ENCODE results near the gene LITAFD.

LITAFD gene

DNA sequence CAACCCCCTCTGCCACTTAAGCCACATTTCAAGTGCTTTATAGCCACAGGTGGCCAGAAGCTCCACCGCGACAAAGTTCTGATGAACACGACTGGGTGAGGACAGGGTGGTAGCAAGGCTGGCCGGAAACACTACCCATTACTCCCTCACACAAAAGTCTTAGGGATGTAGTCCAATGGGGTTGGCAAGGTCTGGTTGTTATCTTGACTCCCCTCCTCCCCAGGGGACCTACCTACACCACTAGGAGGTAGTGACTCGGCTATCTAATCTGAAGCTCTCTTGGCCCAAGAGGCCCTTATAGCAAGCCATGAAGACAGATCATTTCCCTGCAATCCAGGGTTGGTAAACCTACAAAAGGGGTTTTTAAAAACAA is 8.4 kb downstream of the LITAFD start:
- Histone ChIP-seq H4K91ac (ENCODE audit: low read depth, low read length, poor library complexity) (no peak overlapping the region), H3K14ac (ENCODE audit: low read length) (no peak overlapping the region), H2BK120ac (ENCODE audit: low read depth, low read length) (no peak overlapping the region), H3K27me3 (ENCODE audit: control insufficient read depth in 3 of 3, insufficient read depth in 3 of 3, low read depth in 1 of 3, low read length in 3 of 3) (no peaks in the 10 kb centered on the region), H3K9me3 (replicated peaks in 1 of 2; ENCODE audit: control insufficient read depth in 2 of 2, insufficient read depth in 1 of 2, low read depth in 1 of 2, low read length in 2 of 2) (peaks cover 0 to 3% of the 10 kb centered on the region in 2 donors), H2BK5ac (ENCODE audit: low read length) (no peak overlapping the region), H3K4me2 (ENCODE audit: insufficient read depth, low read length, poor library complexity, severe bottlenecking) (no peak overlapping the region), H3K79me1 (ENCODE audit: low read depth, low read length) (no peaks in the 10 kb centered on the region), H3K27ac (replicated peaks; ENCODE audit: low read length) (no peak overlapping the region), H3K36me3 (replicated peaks in 1 of 2; ENCODE audit: control insufficient read depth in 2 of 2, insufficient read depth in 2 of 2, low read length in 2 of 2) (peaks cover 41 to 84% of the 10 kb centered on the region in 2 donors), H3K4me1 (ENCODE audit: control insufficient read depth in 2 of 2, insufficient read depth in 1 of 2, low read depth in 1 of 2, low read length in 2 of 2) (peaks cover 8 to 14% of the 10 kb centered on the region in 2 donors), H2BK15ac (ENCODE audit: low read length) (no peak overlapping the region), H3K4ac (ENCODE audit: low read length) (no peak overlapping the region), H3K9ac (ENCODE audit: low read depth, low read length, poor library complexity) (no peak overlapping the region), H3K4me3 (ENCODE audit: low read length in 2 of 2) (no peak overlapping the region), H2BK12ac (ENCODE audit: low read length) (no peak overlapping the region), H2AK5ac (ENCODE audit: low read depth, low read length) (no peak overlapping the region), H3K23ac (ENCODE audit: low read depth, low read length, poor library complexity) (no peak overlapping the region), H2AFZ (ENCODE audit: low read length) (no peak overlapping the region), H3K18ac (ENCODE audit: low read length) (no peak overlapping the region), H4K8ac (ENCODE audit: low read depth, low read length) (no peak overlapping the region)
- no CpG with 5 or more reads among the region's 5 CpGs for WGBS, 2 donors (ENCODE audit: extremely low coverage in 2 of 2, insufficient read length in 2 of 2, insufficient replicate concordance in 1 of 2)
- DNase-seq (ENCODE audit: low spot score) = no peak

DNA sequence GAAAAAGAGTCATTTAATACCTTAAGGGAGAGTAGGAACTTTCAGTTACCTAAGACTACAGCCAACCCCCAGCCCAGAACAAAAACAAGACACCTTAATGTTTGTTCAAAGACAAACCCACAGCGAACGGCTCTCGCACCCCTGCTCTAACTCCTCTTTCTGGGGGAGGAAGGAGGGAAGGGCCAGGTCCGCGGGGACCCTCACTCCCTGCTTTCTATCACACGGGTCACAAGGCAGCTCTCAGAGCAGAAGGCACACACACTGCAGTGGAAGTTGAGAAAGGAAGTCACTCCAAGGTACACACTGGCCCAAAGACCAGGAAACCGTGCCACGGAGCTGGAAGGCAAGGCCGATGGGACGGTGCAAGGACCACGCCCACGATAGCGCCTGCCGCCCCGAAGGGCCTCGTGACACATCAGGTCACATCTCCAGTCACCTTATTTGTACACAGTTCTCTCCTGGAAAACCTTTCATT is 10.0 kb downstream of the LITAFD start:
- no peak overlapping the region for H3K9ac ChIP-seq (ENCODE audit: low read depth, low read length, poor library complexity)
- H2AK5ac ChIP-seq (ENCODE audit: low read depth, low read length) = no peak overlapping the region
- H3K27me3 ChIP-seq (ENCODE audit: control insufficient read depth in 3 of 3, insufficient read depth in 3 of 3, low read depth in 1 of 3, low read length in 3 of 3) = no peaks in the 10 kb centered on the region
- no CpG with 5 or more reads among the region's 16 CpGs for WGBS, 2 donors (ENCODE audit: extremely low coverage in 2 of 2, insufficient read length in 2 of 2, insufficient replicate concordance in 1 of 2)
- no peak overlapping the region for H2BK12ac ChIP-seq (ENCODE audit: low read length)
- H3K36me3 ChIP-seq (replicated peaks in 1 of 2; ENCODE audit: control insufficient read depth in 2 of 2, insufficient read depth in 2 of 2, low read length in 2 of 2) = peaks cover 49 to 99% of the 10 kb centered on the region in 2 donors
- H2BK120ac ChIP-seq (ENCODE audit: low read depth, low read length) = no peak overlapping the region
- H2BK5ac ChIP-seq (ENCODE audit: low read length) = no peak overlapping the region
- H4K91ac ChIP-seq (ENCODE audit: low read depth, low read length, poor library complexity) = no peak overlapping the region
- H3K18ac ChIP-seq (ENCODE audit: low read length) = no peak overlapping the region
- H4K8ac ChIP-seq (ENCODE audit: low read depth, low read length) = no peak overlapping the region
- H3K9me3 ChIP-seq (replicated peaks in 1 of 2; ENCODE audit: control insufficient read depth in 2 of 2, insufficient read depth in 1 of 2, low read depth in 1 of 2, low read length in 2 of 2) = peaks cover 0 to 2% of the 10 kb centered on the region in 2 donors
- no peak overlapping the region for H2AFZ ChIP-seq (ENCODE audit: low read length)
- no peak for DNase-seq (ENCODE audit: low spot score)
- H3K4ac ChIP-seq (ENCODE audit: low read length) = no peak overlapping the region
- H2BK15ac ChIP-seq (ENCODE audit: low read length) = no peak overlapping the region
- H3K27ac ChIP-seq (replicated peaks; ENCODE audit: low read length) = peak overlapping the region; percentile 25
- H3K14ac ChIP-seq (ENCODE audit: low read length) = no peak overlapping the region
- H3K4me2 ChIP-seq (ENCODE audit: insufficient read depth, low read length, poor library complexity, severe bottlenecking) = no peak overlapping the region
- peak overlapping the region in 1 of 2 donors; percentile 37 for H3K4me3 ChIP-seq (ENCODE audit: low read length in 2 of 2)
- peaks cover 6 to 8% of the 10 kb centered on the region in 2 donors for H3K4me1 ChIP-seq (ENCODE audit: control insufficient read depth in 2 of 2, insufficient read depth in 1 of 2, low read depth in 1 of 2, low read length in 2 of 2)
- peak overlapping the region; percentile 51 for H3K23ac ChIP-seq (ENCODE audit: low read depth, low read length, poor library complexity)
- no peaks in the 10 kb centered on the region for H3K79me1 ChIP-seq (ENCODE audit: low read depth, low read length)

- no peak overlapping the region for H2AFZ ChIP-seq (ENCODE audit: low read length)
- no peak overlapping the region for H3K4me2 ChIP-seq (ENCODE audit: insufficient read depth, low read length, poor library complexity, severe bottlenecking)
- no CpG with 5 or more reads among the region's 9 CpGs for WGBS, 2 donors (ENCODE audit: extremely low coverage in 2 of 2, insufficient read length in 2 of 2, insufficient replicate concordance in 1 of 2)
- no peak overlapping the region for H2BK12ac ChIP-seq (ENCODE audit: low read length)
- no peak overlapping the region for H3K9ac ChIP-seq (ENCODE audit: low read depth, low read length, poor library complexity)
- H2BK120ac ChIP-seq (ENCODE audit: low read depth, low read length) = no peak overlapping the region
- no peak overlapping the region for H3K4me3 ChIP-seq (ENCODE audit: low read length in 2 of 2)
- H2BK15ac ChIP-seq (ENCODE audit: low read length) = no peak overlapping the region
- no peak overlapping the region for H3K23ac ChIP-seq (ENCODE audit: low read depth, low read length, poor library complexity)
- H3K4me1 ChIP-seq (ENCODE audit: control insufficient read depth in 2 of 2, insufficient read depth in 1 of 2, low read depth in 1 of 2, low read length in 2 of 2) = peaks cover 6 to 8% of the 10 kb centered on the region in 2 donors
- H3K79me1 ChIP-seq (ENCODE audit: low read depth, low read length) = no peaks in the 10 kb centered on the region
- no peak overlapping the region for H4K91ac ChIP-seq (ENCODE audit: low read depth, low read length, poor library complexity)
- no peaks in the 10 kb centered on the region for H3K9me3 ChIP-seq (replicated peaks in 1 of 2; ENCODE audit: control insufficient read depth in 2 of 2, insufficient read depth in 1 of 2, low read depth in 1 of 2, low read length in 2 of 2)
- DNase-seq (ENCODE audit: low spot score) = no peak
- H3K36me3 ChIP-seq (replicated peaks in 1 of 2; ENCODE audit: control insufficient read depth in 2 of 2, insufficient read depth in 2 of 2, low read length in 2 of 2) = peaks cover 49 to 99% of the 10 kb centered on the region in 2 donors
- H3K27me3 ChIP-seq (ENCODE audit: control insufficient read depth in 3 of 3, insufficient read depth in 3 of 3, low read depth in 1 of 3, low read length in 3 of 3) = no peaks in the 10 kb centered on the region
- H2BK5ac ChIP-seq (ENCODE audit: low read length) = no peak overlapping the region
- no peak overlapping the region for H2AK5ac ChIP-seq (ENCODE audit: low read depth, low read length)
- H4K8ac ChIP-seq (ENCODE audit: low read depth, low read length) = no peak overlapping the region
- H3K18ac ChIP-seq (ENCODE audit: low read length) = no peak overlapping the region
- no peak overlapping the region for H3K27ac ChIP-seq (replicated peaks; ENCODE audit: low read length)
- H3K4ac ChIP-seq (ENCODE audit: low read length) = no peak overlapping the region
- no peak overlapping the region for H3K14ac ChIP-seq (ENCODE audit: low read length)
These were observed 11.3 kb downstream of the LITAFD start for GRCh38 chr16:8893426-8893825.

DNA sequence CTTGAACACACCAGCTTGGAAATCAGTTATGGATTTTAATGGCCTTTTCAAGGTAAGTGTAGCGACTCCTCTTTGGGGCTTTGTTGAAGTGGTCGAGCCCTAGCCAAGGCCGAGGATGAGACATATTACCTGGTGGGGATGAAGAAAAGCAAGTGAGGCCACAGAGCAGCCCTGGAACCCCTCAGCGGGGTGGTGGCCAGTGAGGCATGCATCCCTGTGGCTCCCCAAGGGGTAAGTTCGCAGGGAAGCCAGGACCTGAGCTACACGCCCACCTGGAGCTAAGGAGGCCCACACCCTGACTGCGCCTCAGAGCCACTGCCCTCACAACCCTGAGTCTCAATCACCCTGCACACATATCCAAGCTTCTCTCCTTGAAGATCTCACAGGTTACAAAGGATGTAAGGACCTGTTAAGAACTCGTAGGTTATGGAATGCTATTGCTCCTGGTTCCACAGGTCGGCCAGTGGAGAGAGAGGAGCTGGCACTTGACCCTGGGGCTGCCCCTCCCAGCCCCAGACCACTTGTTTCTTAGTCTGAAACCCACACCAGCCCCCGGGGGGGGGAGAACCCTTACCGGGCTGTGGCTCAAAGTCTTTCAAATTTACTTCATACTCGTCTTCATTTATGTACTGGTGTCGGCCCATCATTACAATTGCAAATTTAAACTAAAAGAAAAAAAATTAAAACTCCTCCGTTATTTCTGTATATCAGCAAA is 12.0 kb downstream of the LITAFD start:
- peaks cover 51 to 99% of the 10 kb centered on the region in 2 donors for H3K36me3 ChIP-seq (replicated peaks in 1 of 2; ENCODE audit: control insufficient read depth in 2 of 2, insufficient read depth in 2 of 2, low read length in 2 of 2)
- no peak for DNase-seq (ENCODE audit: low spot score)
- WGBS, 2 donors (ENCODE audit: extremely low coverage in 2 of 2, insufficient read length in 2 of 2, insufficient replicate concordance in 1 of 2) = no CpG with 5 or more reads among the region's 14 CpGs

More for the DNA sequence above, 12.0 kb downstream of the LITAFD start:
- Histone ChIP-seq H3K79me1 (ENCODE audit: low read depth, low read length) (no peaks in the 10 kb centered on the region), H4K8ac (ENCODE audit: low read depth, low read length) (no peak overlapping the region), H2AK5ac (ENCODE audit: low read depth, low read length) (no peak overlapping the region), H3K23ac (ENCODE audit: low read depth, low read length, poor library complexity) (no peak overlapping the region), H3K9me3 (replicated peaks in 1 of 2; ENCODE audit: control insufficient read depth in 2 of 2, insufficient read depth in 1 of 2, low read depth in 1 of 2, low read length in 2 of 2) (no peaks in the 10 kb centered on the region), H2AFZ (ENCODE audit: low read length) (no peak overlapping the region), H3K4ac (ENCODE audit: low read length) (no peak overlapping the region), H4K91ac (ENCODE audit: low read depth, low read length, poor library complexity) (no peak overlapping the region), H3K27ac (replicated peaks; ENCODE audit: low read length) (no peak overlapping the region), H3K4me2 (ENCODE audit: insufficient read depth, low read length, poor library complexity, severe bottlenecking) (no peak overlapping the region), H2BK15ac (ENCODE audit: low read length) (no peak overlapping the region), H2BK5ac (ENCODE audit: low read length) (no peak overlapping the region), H3K14ac (ENCODE audit: low read length) (no peak overlapping the region), H3K27me3 (ENCODE audit: control insufficient read depth in 3 of 3, insufficient read depth in 3 of 3, low read depth in 1 of 3, low read length in 3 of 3) (no peaks in the 10 kb centered on the region), H2BK120ac (ENCODE audit: low read depth, low read length) (no peak overlapping the region), H3K9ac (ENCODE audit: low read depth, low read length, poor library complexity) (no peak overlapping the region), H2BK12ac (ENCODE audit: low read length) (no peak overlapping the region), H3K4me1 (ENCODE audit: control insufficient read depth in 2 of 2, insufficient read depth in 1 of 2, low read depth in 1 of 2, low read length in 2 of 2) (peaks cover 6 to 8% of the 10 kb centered on the region in 2 donors), H3K4me3 (ENCODE audit: low read length in 2 of 2) (no peak overlapping the region), H3K18ac (ENCODE audit: low read length) (no peak overlapping the region)

Measured in neuronal stem cell (in vitro differentiated cells).